Mesothelial cell of epicardium (in vitro differentiated cells): ENCODE data around the gene BMERB1. TPM values are rescaled to one million over a fixed set of nuclear protein-coding genes. Genes with fewer than 3 reads are reported as not detected.

Experiments
- DNase-seq, 2 experiments: peaks; one replicate each; pipeline ENCODE4 v3.0.0; 2021; ENCODE audit warnings: low spot score in 2 of 2; ENCODE audit not compliant: unreplicated experiment in 2 of 2
- H3K27ac Mint-ChIP-seq: 2 replicates; pipeline ENCODE4 v1.8.0; 2021; ENCODE audit warnings: mixed read lengths
- H3K27me3 Mint-ChIP-seq: 2 replicates; pipeline ENCODE4 v1.8.0; 2021; ENCODE audit warnings: low read depth, mixed read lengths
- H3K36me3 Mint-ChIP-seq: 2 replicates; pipeline ENCODE4 v1.8.0; 2021; ENCODE audit warnings: mixed read lengths
- H3K4me1 Mint-ChIP-seq: 2 replicates; pipeline ENCODE4 v1.8.0; 2021; ENCODE audit warnings: mixed read lengths
- H3K4me3 Mint-ChIP-seq: 2 replicates; pipeline ENCODE4 v1.8.0; 2021; ENCODE audit warnings: mild to moderate bottlenecking, moderate library complexity, mixed read lengths
- H3K9me3 Mint-ChIP-seq: 2 replicates; pipeline ENCODE4 v1.8.0; 2021; ENCODE audit warnings: mixed read lengths
- CTCF ChIP-seq: fragments of 200-600 bp; sonication (generic); IDR thresholded peaks from one replicate; pipeline ENCODE4 v1.5.0; 2021; ENCODE audit warnings: antibody characterized with exemption; ENCODE audit not compliant: unreplicated experiment
- total RNA-seq: library from RNA; stranded (reverse); gene quantifications from 3 replicates; pipeline ENCODE4 v1.2.1, GENCODE V29; 2021

The BMERB1 gene
- total RNA-seq, 1 donor from 2014 or later = 3.9 TPM

DNA sequence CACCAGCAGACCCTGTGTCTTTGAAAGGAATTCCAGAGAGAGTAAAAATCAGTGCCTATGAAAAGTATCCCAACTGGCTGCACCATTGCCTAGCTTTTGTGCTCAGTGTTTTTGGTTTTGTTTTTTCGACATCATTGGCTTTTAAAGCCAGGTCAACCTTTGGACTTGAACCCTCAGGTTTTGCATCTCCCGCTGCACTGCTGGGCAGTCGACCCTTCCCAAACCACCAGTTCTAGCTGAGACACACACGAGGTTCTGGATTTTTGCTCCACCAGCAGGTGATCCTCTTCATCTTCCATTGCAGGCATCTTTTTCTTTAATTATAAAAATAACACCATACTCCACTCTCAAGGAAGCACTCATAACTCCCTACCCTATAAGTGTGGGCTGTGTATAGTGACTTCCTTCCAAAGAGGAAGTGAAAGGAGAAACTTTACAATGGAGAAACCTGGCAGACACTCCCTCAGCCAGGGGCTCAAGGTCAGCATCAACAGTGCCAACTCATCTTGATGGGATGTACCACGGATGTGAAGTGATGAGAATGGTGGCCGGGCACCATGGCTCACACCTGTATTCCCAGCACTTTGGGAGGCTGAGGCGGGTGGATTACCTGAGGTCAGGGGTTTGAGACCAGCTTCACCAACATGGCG, 57.8 kb downstream of the BMERB1 start:
- H3K4me1 Mint-ChIP-seq = peaks cover 2% of the 10 kb centered on the region
- H3K9me3 Mint-ChIP-seq = no peaks in the 10 kb centered on the region
- H3K36me3 Mint-ChIP-seq = no peaks in the 10 kb centered on the region
- peaks cover 7% of the 10 kb centered on the region for H3K27me3 Mint-ChIP-seq
- H3K27ac Mint-ChIP-seq = no peak overlapping the region
- DNase-seq = no peak
- no peak overlapping the region for H3K4me3 Mint-ChIP-seq
- no peak for TF ChIP-seq CTCF

DNA sequence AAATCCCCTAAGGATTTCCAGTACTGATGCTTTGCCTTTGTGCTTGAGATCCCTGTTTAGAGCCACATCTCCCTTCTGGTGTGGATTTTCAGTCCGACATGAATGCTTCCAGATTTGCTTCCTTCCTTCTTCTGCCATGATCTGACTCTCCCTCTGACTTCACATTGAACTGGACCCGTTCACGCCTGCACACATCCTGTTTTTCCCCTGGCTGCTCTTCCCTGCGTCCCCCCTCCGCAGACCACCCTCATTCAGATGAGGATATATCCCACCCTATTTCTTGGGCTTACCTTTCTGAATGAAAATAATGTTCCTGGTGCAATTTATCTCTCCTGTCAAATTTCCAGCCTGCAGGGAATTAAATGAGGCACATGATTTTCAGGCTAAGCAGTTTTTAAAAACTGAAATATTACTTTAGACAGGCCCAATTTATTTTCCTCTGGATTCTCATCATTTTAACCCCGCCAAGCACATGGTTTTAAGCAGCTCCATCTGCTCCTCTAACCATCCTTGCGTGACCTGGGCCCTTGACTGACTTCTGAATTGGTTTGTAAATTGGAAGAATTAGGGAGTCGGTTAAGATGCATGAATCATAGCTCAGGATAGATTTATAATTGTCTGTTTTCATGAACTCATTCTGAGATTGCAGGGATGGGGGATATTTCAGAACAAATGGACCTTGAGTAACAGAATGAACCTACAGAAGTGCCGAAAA, 59.2 kb downstream of the BMERB1 start:
- H3K27ac Mint-ChIP-seq = no peak overlapping the region
- H3K9me3 Mint-ChIP-seq = no peaks in the 10 kb centered on the region
- H3K4me1 Mint-ChIP-seq = peaks cover 2% of the 10 kb centered on the region
- H3K4me3 Mint-ChIP-seq = no peak overlapping the region
- no peaks in the 10 kb centered on the region for H3K36me3 Mint-ChIP-seq
- H3K27me3 Mint-ChIP-seq = peaks cover 20% of the 10 kb centered on the region
- no peak for DNase-seq
- no peak for TF ChIP-seq CTCF

DNA sequence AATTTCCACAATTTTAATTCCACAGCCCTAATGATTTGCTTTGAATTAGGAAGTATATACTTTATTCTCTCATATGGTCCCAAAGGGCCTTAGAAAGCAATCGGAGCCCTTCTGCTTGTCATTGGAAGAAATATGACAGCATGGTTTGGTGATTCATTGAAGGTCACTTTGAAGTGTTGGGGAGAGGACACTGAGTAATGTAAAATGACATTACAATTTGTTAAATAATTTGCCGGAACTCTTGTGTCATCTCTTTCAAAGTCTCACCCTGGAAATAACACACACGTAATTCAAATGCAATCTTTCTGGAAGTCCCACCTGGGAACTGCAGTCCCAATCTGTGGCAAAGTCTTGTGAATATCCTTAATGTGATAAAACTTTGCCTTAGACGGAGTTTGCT, 59.8 kb downstream of the BMERB1 start:
- Mint-ChIP-seq H3K4me3 (no peak overlapping the region), H3K36me3 (no peaks in the 10 kb centered on the region), H3K27me3 (peaks cover 25% of the 10 kb centered on the region), H3K4me1 (peaks cover 2% of the 10 kb centered on the region), H3K9me3 (no peaks in the 10 kb centered on the region), H3K27ac (no peak overlapping the region)
- no peak for TF ChIP-seq CTCF
- DNase-seq = no peak

DNA sequence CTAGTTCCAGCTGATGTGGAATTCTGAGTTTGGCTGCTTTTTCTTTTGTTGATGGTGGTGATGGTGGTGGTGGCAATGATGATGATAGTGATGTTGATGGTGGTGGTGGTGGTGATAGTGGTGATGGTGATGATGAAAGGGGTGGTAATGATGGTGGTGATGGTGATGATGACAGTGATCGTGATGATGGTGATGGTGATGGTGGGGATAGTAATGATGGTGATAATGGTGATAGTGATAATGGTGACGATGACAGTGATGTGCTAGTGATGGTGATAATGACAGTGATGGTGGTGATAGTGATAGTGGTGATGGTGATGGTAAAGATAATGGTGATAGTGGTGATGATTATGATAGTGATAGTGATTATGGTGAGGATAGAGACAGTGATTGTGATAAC, 61.5 kb downstream of the BMERB1 start:
- no peak for DNase-seq
- peaks cover 2% of the 10 kb centered on the region for H3K4me1 Mint-ChIP-seq

DNA sequence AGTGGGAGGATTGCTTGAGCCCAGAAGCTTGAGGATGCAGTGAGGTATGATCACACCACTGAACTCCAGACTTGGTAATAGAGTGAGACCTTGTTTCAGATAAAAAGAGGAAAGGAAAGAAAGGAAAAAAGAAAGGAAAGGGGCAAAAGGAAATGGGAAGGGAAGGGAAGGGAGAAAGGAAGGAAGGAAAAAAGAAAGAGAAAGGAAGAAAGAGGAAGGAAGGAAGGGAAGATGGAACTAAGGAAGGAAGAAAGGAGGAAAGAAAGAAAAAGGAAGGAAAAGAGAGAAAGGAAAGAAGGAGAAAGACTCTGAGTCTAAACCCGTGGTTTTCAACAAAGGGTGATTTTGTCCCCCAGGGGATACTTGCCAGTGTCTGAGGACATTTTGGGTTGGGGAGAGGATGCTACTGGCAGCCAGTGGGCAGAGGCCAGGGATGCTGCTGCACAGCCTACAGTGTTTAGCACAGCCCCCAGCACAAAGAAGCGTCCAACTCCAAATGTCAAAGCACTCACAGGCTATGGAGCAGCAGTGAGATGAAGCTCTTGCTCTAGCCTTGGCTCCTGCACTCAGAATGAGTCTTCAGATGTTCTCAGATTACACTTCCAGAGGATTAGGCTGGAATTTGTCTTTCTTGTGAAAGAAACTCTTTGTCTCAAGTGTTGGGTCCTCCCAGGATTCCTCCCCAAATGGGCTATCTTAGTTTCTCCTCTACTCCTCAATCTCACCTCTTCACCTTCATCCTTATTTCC, 64.2 kb downstream of the BMERB1 start:
- no peak overlapping the region for H3K4me3 Mint-ChIP-seq
- H3K27me3 Mint-ChIP-seq = peaks cover 53% of the 10 kb centered on the region

More for the DNA sequence above, 61.5 kb downstream of the BMERB1 start:
- Mint-ChIP-seq H3K27ac (no peak overlapping the region), H3K9me3 (no peaks in the 10 kb centered on the region), H3K27me3 (peaks cover 34% of the 10 kb centered on the region), H3K4me3 (no peak overlapping the region), H3K36me3 (no peaks in the 10 kb centered on the region)
- no peak for TF ChIP-seq CTCF

More for the DNA sequence above, 64.2 kb downstream of the BMERB1 start:
- no peak for DNase-seq
- H3K36me3 Mint-ChIP-seq = no peaks in the 10 kb centered on the region
- H3K27ac Mint-ChIP-seq = no peak overlapping the region
- H3K4me1 Mint-ChIP-seq = no peaks in the 10 kb centered on the region
- no peaks in the 10 kb centered on the region for H3K9me3 Mint-ChIP-seq
- no peak for TF ChIP-seq CTCF
